ENCODE results near the gene FAM50B.

- no peak for TF ChIP-seq POLR2A (IDR thresholded peaks at IDR 0.05; ENCODE audit: low read depth, low read length)
- TF ChIP-seq RAD21 (IDR thresholded peaks at IDR 0.05; ENCODE audit: low read length): no peak
Observed at GRCh38 chr6:3814539-3814938, 34.6 kb upstream of the FAM50B start.

Data from IMR-90 (cell line).